Lower leg skin (tissue), 3 donors: ENCODE measurements around the gene SOCS1.

Experiments used
- POLR2A ChIP-seq, 2 donors: fragments of 450-650 bp; IDR thresholded peaks; one replicate each; pipeline ENCODE4 v1.6.1; 2016 to 2017; ENCODE audit warnings: antibody characterized with exemption in 2 of 2, mild to moderate bottlenecking in 1 of 2, moderate library complexity in 1 of 2
- TF ChIP-seq, protein P1 (sequence below), 3 donors: fragments of 450-650 bp; IDR thresholded peaks; one replicate each; pipeline ENCODE4 v1.5.1; 2016; ENCODE audit warnings: antibody characterized with exemption in 3 of 3, mild to moderate bottlenecking in 3 of 3, moderate library complexity in 2 of 3

DNA sequence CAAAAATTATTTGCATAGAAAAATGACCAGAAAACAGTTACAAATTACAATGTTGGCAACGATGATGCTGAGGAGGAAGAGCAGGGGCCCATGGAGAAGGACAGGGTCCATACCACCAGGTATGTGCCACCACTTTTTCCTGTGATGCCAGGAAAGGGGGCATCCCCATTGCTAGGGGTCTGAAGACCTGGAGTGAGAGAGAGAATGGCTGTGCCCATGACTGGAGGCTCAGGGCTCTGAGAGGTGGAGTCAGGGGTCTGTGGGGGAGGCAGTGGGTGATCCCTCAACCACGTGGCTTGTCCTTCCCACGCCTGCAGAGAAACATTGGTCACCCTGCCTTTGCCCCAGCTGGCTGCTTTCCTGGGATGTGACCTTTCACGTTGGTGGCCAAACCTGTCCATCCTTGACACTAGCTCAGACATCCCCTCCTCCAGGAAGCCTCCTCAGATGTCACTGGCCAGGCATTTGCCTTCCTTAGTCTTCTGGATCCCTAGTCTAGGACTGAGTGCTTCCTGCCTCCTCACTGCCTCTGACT lies 51.4 kb downstream of the SOCS1 start:
- TF ChIP-seq, protein P1, sequence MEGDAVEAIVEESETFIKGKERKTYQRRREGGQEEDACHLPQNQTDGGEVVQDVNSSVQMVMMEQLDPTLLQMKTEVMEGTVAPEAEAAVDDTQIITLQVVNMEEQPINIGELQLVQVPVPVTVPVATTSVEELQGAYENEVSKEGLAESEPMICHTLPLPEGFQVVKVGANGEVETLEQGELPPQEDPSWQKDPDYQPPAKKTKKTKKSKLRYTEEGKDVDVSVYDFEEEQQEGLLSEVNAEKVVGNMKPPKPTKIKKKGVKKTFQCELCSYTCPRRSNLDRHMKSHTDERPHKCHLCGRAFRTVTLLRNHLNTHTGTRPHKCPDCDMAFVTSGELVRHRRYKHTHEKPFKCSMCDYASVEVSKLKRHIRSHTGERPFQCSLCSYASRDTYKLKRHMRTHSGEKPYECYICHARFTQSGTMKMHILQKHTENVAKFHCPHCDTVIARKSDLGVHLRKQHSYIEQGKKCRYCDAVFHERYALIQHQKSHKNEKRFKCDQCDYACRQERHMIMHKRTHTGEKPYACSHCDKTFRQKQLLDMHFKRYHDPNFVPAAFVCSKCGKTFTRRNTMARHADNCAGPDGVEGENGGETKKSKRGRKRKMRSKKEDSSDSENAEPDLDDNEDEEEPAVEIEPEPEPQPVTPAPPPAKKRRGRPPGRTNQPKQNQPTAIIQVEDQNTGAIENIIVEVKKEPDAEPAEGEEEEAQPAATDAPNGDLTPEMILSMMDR (IDR thresholded peaks at IDR 0.05): no peak
- no peak for TF ChIP-seq POLR2A (IDR thresholded peaks at IDR 0.05)
